ENCODE results near the gene C3orf20.
"Not testable (repeated sequence)": the region's sequence is repeated elsewhere in the genome, so short reads cannot be mapped to it uniquely, and the experiment has no call there.

The C3orf20 gene

DNA sequence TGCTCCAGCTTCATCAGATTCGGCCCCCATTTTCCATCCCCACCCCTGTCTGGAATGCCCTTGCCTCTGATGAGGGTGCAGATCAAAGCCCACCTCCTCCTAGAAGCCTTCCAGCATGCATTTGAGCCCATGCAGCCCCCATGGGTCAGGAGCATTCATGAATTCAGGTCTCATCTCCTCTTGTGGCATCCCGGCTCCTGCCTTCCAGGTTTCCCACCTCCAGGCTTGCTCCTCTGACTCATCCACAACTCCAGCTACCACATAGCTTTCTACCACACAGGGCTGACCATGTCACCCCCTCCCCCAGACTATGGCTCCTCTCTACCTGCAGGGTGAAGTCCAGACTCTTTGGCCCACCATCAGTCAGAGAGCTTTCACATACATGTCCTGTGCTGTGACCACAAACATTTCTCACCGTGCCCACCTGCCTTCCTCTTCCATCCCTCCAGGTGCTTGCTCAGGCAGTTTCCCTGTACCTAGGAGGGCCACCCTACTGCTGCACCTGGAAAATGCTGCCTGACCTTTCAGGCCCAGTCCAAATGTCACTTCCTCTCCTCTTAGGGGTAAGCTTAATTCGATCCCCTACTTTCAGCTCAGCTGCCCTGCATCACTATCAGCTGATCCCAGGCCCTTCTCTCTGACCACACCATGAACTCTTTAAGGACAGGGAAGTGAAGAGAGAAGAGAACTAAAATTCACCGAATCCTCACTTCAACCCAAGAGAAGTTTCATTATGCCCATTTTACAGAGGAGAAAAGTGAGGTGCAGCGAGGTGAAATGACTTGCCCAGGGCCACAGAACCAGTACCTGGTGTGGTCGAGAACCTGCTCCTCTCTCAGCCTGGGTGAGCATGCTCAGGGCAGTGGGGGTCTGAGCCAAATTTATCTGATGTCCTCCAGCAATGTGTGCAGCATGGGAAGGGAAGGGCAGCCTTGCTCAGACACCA is 130.2 kb downstream of the C3orf20 start:
- Histone ChIP-seq H3K4me3 (ENCODE audit: low read length in 2 of 2) (no peak overlapping the region), H3K9me3 (ENCODE audit: control insufficient read depth in 2 of 2, low read length in 2 of 2) (no peaks in the 10 kb centered on the region), H3K9ac (ENCODE audit: low read length in 2 of 2) (no peak overlapping the region), H3K36me3 (ENCODE audit: control insufficient read depth in 2 of 2, insufficient read depth in 2 of 2, low read length in 2 of 2) (no peaks in the 10 kb centered on the region), H3K27me3 (ENCODE audit: control insufficient read depth in 1 of 2, insufficient read depth in 2 of 2, low read length in 2 of 2) (peaks cover 6 to 12% of the 10 kb centered on the region in 2 donors), H3K27ac (ENCODE audit: low read length) (no peak overlapping the region), H3K4me1 (ENCODE audit: control insufficient read depth, insufficient read depth, low read length) (peaks cover 9% of the 10 kb centered on the region)

DNA sequence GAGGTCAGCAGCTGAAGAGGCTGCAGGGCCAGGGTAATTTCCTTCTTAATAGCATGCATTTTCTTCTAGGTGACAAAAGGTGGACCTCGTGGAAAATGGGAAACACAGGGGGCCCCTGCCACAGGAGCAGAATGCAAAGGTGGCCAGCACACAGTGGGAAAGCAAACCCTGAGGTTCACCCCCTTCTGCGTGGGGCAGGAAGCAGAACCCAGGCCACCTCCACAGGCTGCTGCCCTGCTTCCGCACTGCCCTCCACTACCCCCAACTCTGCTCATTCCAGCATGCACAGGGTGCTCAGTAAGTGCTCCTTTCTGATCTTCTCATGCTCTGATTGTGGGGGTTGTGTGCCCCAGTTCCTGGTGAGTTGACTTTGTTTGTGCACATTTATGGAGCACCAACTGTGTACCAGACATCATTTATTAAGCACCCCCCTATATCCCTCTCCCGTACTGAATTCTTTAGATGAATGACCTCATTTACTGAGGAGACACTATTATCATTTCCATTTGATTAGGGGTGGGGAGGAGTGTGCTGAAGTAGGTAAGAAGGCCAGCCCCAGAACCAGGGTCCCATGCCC is 131.1 kb downstream of the C3orf20 start:
- Histone ChIP-seq H3K4me3 (ENCODE audit: low read length in 2 of 2) (no peak overlapping the region), H3K9me3 (ENCODE audit: control insufficient read depth in 2 of 2, low read length in 2 of 2) (no peaks in the 10 kb centered on the region), H3K27me3 (ENCODE audit: control insufficient read depth in 1 of 2, insufficient read depth in 2 of 2, low read length in 2 of 2) (peaks cover 8 to 12% of the 10 kb centered on the region in 2 donors), H3K4me1 (ENCODE audit: control insufficient read depth, insufficient read depth, low read length) (peaks cover 11% of the 10 kb centered on the region), H3K9ac (ENCODE audit: low read length in 2 of 2) (no peak overlapping the region), H3K27ac (ENCODE audit: low read length) (no peak overlapping the region), H3K36me3 (ENCODE audit: control insufficient read depth in 2 of 2, insufficient read depth in 2 of 2, low read length in 2 of 2) (no peaks in the 10 kb centered on the region)

DNA sequence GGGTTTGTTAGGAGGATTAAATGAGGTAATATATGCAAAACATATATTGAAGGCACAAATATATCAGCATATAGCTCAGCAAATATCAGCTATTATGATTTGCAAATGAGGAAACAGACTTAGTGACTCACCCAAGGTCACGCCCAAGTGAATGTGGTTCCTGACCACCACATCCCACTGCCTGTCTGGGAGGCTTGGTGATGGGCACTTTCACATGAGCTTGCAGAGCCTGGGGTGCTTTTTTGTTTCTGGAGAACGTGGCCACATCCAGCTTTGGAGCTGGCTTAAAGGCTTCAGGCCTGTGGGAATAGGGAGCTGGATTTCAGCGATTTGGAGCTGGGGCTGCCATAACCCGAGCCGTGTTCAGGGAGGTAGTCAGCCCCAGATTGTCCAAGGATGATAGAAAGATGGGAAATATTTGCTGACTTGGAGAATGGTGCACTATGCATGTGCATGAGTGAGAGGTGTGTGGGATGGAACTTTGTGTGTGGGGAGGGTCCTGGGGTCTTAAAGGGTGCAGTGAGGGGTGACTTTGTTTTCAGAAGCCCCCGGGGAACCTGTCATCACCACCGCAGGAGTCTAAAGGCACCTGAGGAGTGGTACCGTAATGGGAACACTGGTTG is 131.8 kb downstream of the C3orf20 start:
- no peak overlapping the region for H3K9ac ChIP-seq (ENCODE audit: low read length in 2 of 2)
- H3K9me3 ChIP-seq (ENCODE audit: control insufficient read depth in 2 of 2, low read length in 2 of 2): no peaks in the 10 kb centered on the region
- peaks cover 11% of the 10 kb centered on the region for H3K4me1 ChIP-seq (ENCODE audit: control insufficient read depth, insufficient read depth, low read length)
- no peak overlapping the region for H3K27ac ChIP-seq (ENCODE audit: low read length)
- H3K27me3 ChIP-seq (ENCODE audit: control insufficient read depth in 1 of 2, insufficient read depth in 2 of 2, low read length in 2 of 2): peaks cover 12% of the 10 kb centered on the region in 2 donors
- H3K4me3 ChIP-seq (ENCODE audit: low read length in 2 of 2): no peak overlapping the region
- H3K36me3 ChIP-seq (ENCODE audit: control insufficient read depth in 2 of 2, insufficient read depth in 2 of 2, low read length in 2 of 2): no peaks in the 10 kb centered on the region

DNA sequence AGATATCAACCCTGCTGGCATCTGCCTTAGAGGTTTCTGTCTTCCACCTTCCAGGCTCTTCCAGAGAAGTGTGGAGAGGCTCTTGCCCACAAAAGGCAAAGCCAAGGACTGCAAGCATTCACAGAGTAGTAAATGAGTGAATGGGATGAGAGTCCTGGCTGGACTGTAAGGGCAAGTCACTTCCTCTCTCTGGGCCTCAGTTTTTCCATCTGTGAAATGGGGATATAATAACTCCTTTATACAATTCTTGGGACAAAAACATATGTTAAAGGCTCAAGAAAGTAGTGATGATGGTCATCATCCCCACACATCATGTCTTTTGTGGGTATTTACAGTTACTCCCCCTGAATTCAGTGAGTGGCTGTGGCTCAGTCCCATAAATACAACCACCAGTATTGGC is 133.1 kb downstream of the C3orf20 start:
- Histone ChIP-seq H3K27ac (ENCODE audit: low read length) (no peak overlapping the region), H3K9ac (ENCODE audit: low read length in 2 of 2) (no peak overlapping the region), H3K4me3 (ENCODE audit: low read length in 2 of 2) (no peak overlapping the region), H3K27me3 (ENCODE audit: control insufficient read depth in 1 of 2, insufficient read depth in 2 of 2, low read length in 2 of 2) (peaks cover 12 to 16% of the 10 kb centered on the region in 2 donors), H3K4me1 (ENCODE audit: control insufficient read depth, insufficient read depth, low read length) (peaks cover 10% of the 10 kb centered on the region), H3K9me3 (ENCODE audit: control insufficient read depth in 2 of 2, low read length in 2 of 2) (no peaks in the 10 kb centered on the region), H3K36me3 (ENCODE audit: control insufficient read depth in 2 of 2, insufficient read depth in 2 of 2, low read length in 2 of 2) (no peaks in the 10 kb centered on the region)

DNA sequence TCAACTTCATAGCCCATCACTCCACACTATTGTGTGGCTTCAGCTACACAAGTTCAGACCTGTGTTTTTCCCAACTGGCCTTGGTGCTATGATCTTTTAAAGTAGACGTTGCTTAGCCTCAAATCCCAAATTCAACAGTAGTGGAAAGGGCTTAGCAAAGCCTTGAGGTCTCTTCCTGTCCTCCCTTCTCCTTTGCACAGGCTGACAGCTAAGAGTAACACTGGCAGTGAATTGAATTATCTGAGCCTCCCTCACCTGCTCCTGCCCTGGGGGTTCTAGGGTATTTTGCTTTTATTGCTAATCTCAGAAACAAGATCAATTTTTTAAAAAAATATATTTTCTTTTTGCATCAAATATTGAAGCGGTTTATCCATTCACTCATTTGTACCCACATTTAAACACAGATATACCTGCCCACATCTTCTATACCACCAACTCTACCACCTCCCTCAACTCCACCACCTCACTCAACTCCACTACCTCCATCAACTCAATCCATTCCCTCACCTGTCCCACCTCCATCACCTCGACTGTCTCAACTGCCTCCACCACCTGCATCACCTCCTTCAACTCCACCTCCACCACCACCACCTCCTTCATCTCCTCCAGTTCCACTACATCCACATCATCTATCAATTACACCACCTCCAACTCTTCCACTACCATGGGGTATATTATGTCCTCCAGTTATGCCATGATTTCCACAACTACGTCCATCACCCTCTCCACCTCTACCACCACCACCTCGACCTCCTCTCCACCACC is 133.7 kb downstream of the C3orf20 start:
- peaks cover 12 to 16% of the 10 kb centered on the region in 2 donors for H3K27me3 ChIP-seq (ENCODE audit: control insufficient read depth in 1 of 2, insufficient read depth in 2 of 2, low read length in 2 of 2)
- no peak overlapping the region for H3K4me3 ChIP-seq (ENCODE audit: low read length in 2 of 2)

DNA sequence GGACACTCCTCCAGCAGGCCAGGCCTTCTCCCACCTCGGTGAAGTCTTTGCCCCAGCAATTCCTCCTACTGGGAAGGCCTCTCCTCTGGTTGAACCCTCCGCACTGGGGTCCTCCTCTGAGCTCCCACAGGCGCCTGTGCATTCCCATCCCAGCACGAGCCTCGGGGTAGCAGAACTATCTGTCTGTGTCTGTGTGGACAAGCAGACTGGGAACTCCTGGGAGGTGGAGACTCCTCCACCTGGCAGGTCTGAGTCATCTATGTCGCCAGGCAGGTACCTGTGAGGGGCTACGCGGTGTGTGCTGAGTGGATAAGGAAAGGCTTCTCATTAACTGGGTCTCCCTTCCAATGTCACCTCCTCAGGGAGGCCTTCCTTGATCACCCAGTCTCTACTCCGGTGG is 134.7 kb downstream of the C3orf20 start:
- H3K4me1 ChIP-seq (ENCODE audit: control insufficient read depth, insufficient read depth, low read length); H3K27ac ChIP-seq (ENCODE audit: low read length); H3K36me3 ChIP-seq (ENCODE audit: control insufficient read depth in 2 of 2, insufficient read depth in 2 of 2, low read length in 2 of 2); H3K9ac ChIP-seq (ENCODE audit: low read length in 2 of 2); H3K9me3 ChIP-seq (ENCODE audit: control insufficient read depth in 2 of 2, low read length in 2 of 2): not testable (repeated sequence)
- Histone ChIP-seq H3K4me3 (ENCODE audit: low read length in 2 of 2) (peak overlapping the region; percentile 46 to 55), H3K27me3 (ENCODE audit: control insufficient read depth in 1 of 2, insufficient read depth in 2 of 2, low read length in 2 of 2) (peaks cover 10 to 16% of the 10 kb centered on the region in 2 donors)

More for the DNA sequence above, 133.7 kb downstream of the C3orf20 start:
- H3K4me1 ChIP-seq (ENCODE audit: control insufficient read depth, insufficient read depth, low read length): peaks cover 8% of the 10 kb centered on the region
- H3K36me3 ChIP-seq (ENCODE audit: control insufficient read depth in 2 of 2, insufficient read depth in 2 of 2, low read length in 2 of 2): no peaks in the 10 kb centered on the region
- no peak overlapping the region for H3K9ac ChIP-seq (ENCODE audit: low read length in 2 of 2)
- no peak overlapping the region for H3K27ac ChIP-seq (ENCODE audit: low read length)
- no peaks in the 10 kb centered on the region for H3K9me3 ChIP-seq (ENCODE audit: control insufficient read depth in 2 of 2, low read length in 2 of 2)

DNA sequence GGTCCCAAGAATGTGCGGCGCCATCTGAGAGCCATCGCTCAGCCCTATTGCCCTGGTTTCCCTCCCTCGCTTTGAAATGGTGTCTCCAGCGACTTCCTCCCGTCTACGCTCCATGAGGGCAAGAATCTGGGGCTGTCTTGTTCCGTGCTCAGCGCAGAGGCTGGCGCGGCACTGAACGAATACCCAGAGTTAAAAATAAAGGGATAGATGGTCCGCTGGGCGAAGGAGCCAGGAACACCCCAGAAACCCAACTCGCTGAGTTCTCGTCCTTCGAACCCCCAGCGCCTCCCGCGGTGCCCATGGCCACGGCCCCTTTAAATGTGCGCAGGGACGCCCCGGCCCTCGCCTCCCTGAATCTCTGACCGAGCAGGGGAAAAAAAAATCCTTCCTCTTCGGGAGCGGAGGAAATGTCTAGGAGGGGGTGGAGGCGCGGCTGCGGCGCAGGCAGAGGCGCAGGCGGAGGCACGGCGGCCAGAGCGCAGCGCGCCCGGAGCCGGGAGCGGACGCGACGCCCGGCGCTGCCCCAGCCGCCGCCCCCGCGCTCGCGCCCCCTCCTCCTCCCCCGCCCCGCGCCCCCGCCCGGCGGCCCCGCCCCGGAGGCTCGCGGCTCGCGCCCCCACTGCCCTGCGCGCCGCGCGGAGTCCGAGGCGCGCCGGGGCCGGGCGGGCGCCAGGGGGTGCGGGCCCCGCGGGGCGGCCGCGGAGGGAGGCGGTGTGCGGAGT is 135.3 kb downstream of the C3orf20 start:
- Histone ChIP-seq H3K4me1 (ENCODE audit: control insufficient read depth, insufficient read depth, low read length) (peaks cover 4% of the 10 kb centered on the region), H3K36me3 (ENCODE audit: control insufficient read depth in 2 of 2, insufficient read depth in 2 of 2, low read length in 2 of 2) (no peaks in the 10 kb centered on the region), H3K27ac (ENCODE audit: low read length) (no peak overlapping the region), H3K9me3 (ENCODE audit: control insufficient read depth in 2 of 2, low read length in 2 of 2) (no peaks in the 10 kb centered on the region), H3K9ac (ENCODE audit: low read length in 2 of 2) (no peak overlapping the region), H3K4me3 (ENCODE audit: low read length in 2 of 2) (peak overlapping the region; percentile 46 to 72), H3K27me3 (ENCODE audit: control insufficient read depth in 1 of 2, insufficient read depth in 2 of 2, low read length in 2 of 2) (peaks cover 10 to 16% of the 10 kb centered on the region in 2 donors)

DNA sequence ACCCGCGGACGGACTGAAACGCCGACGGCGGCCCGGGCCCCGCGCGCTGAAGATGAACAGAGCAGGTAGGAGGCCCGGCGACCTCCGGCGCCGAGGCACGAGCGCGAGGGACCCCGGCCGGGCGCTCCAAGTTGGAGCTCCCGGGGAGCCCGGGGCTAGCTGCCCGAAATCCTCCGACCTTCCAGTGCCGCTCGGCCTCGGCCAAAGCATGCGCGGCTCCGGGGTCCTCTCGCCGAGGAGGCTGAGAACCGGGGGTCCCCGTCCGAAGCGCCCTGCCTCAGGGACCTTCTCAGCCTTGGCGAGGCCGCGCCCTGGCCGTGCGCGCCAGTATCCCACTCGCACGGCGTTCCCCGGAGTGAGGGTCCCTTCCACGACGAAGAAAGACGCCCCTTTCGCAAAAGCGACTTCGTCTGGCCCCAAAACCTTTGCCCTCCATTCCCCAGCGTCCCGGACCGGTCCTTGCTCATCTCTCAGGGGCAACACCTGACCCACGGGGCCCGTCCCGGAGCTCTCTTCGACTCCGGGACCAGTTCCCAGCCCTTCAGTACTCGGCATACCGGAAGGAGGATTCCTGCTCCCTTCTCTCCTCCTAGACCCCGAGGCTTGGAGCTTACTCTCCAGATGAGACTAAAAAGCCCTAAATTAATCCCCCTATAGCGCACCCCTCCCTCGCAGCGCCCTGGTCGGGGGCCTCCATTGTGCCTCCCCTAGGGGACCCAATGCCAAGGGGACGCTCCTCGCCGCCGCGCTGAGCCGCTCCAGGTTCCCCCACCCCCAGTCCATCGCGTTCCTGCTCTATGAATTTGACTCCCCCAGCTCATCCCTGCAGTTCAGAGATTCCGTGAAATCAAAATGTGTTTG is 136.1 kb downstream of the C3orf20 start:
- Histone ChIP-seq H3K9ac (ENCODE audit: low read length in 2 of 2) (peak overlapping the region; percentile 36 to 38), H3K36me3 (ENCODE audit: control insufficient read depth in 2 of 2, insufficient read depth in 2 of 2, low read length in 2 of 2) (no peaks in the 10 kb centered on the region), H3K27ac (ENCODE audit: low read length) (peak overlapping the region; percentile 53), H3K9me3 (ENCODE audit: control insufficient read depth in 2 of 2, low read length in 2 of 2) (no peaks in the 10 kb centered on the region), H3K4me1 (ENCODE audit: control insufficient read depth, insufficient read depth, low read length) (peaks cover 4% of the 10 kb centered on the region), H3K27me3 (ENCODE audit: control insufficient read depth in 1 of 2, insufficient read depth in 2 of 2, low read length in 2 of 2) (peaks cover 8 to 16% of the 10 kb centered on the region in 2 donors), H3K4me3 (ENCODE audit: low read length in 2 of 2) (peak overlapping the region; percentile 53 to 72)

DNA sequence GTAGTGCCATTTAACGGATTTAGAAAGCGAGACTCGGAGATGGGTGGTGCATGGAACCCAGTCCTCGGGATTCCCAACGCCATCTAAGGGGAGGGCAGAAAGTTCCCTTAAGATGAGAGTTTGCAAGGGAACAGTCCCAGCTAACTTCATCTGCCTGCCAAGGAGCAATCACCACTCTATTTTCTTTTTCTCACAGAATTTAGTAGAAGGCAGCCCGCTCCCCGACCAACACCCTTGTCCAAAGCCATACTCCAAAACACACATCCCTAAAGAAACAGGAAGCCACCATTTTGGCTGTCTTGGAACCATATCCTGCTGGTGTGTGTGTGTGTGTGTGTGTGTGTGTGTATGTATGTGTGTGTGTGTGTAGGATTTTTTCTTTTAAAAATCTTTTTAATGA is 136.7 kb downstream of the C3orf20 start:
- Histone ChIP-seq H3K9ac (ENCODE audit: low read length in 2 of 2) (peak overlapping the region in 1 of 2 donors; percentile 38), H3K27me3 (ENCODE audit: control insufficient read depth in 1 of 2, insufficient read depth in 2 of 2, low read length in 2 of 2) (peaks cover 9 to 16% of the 10 kb centered on the region in 2 donors), H3K27ac (ENCODE audit: low read length) (peak overlapping the region; percentile 53), H3K9me3 (ENCODE audit: control insufficient read depth in 2 of 2, low read length in 2 of 2) (no peaks in the 10 kb centered on the region), H3K36me3 (ENCODE audit: control insufficient read depth in 2 of 2, insufficient read depth in 2 of 2, low read length in 2 of 2) (no peaks in the 10 kb centered on the region), H3K4me1 (ENCODE audit: control insufficient read depth, insufficient read depth, low read length) (peaks cover 4% of the 10 kb centered on the region), H3K4me3 (ENCODE audit: low read length in 2 of 2) (peak overlapping the region; percentile 53 to 72)
